GM19240 (cell line): Measurements from ENCODE around the gene C11orf54.
"Not testable (repeated sequence)": the region's sequence is repeated elsewhere in the genome, so short reads cannot be mapped to it uniquely, and the experiment has no call there.

ENCODE experiments used
- DNase-seq: peaks from one replicate; pipeline ENCODE4 v3.0.0; 2011; ENCODE audit warnings: low spot score; ENCODE audit not compliant: insufficient read length

The C11orf54 gene

DNA sequence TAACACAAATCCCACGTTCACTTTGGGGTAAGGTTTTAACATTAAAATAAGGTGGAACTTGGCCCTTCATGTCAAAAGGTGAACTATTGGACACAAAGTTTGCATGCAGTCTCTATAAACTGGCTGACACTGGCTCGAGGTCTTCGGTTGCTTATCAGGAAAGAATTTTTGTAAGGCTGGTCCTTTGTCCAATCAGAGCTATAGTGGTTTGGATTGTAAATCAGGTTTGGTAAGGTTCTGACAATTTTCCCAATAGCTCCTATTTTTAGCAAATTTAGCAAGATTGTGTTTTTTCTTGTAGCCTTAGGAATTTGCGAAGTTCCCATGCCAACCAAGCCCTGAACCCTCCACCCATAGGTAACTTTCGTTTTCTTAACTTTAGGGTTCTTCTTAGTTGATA is 25.0 kb downstream of the C11orf54 start:
- DNase-seq = no peak

DNA sequence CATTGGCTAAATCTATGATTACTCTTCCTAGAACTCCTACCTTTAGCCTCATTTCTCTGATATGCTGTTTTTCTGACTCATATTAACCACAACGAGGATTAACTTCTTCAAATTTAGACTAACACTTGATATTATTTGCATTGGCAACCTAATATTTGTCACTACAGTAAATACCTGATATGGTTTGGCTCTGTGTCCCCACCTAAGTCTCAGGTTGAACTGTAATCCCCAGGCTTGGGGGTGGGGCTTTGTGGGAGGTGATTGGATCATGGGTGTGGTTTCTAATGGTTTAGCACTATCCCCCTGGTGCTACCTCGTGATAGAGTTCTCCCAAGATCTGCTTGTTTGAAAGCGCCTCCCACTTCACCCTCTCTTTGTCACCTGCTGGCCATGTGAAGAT is 25.5 kb downstream of the C11orf54 start:
- DNase-seq = no peak

DNA sequence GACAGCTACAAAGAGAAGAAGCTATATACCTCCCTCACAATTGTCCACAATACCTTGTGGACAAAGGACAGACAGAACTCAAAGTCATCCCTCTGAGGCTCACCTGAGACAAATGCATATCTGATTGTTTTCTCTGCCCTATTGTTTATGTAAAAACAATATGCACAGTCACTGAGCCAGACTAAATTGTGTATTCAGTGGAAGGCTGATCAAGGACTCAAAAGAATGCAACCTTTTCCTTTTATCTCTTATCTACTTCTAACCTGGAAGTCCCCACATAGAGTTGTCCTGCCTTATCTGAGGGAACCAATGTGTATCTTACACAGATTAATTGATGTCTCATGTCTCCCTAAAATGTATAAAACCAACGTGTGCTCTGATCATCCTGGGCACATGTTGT is 28.7 kb downstream of the C11orf54 start:
- DNase-seq = no peak

DNA sequence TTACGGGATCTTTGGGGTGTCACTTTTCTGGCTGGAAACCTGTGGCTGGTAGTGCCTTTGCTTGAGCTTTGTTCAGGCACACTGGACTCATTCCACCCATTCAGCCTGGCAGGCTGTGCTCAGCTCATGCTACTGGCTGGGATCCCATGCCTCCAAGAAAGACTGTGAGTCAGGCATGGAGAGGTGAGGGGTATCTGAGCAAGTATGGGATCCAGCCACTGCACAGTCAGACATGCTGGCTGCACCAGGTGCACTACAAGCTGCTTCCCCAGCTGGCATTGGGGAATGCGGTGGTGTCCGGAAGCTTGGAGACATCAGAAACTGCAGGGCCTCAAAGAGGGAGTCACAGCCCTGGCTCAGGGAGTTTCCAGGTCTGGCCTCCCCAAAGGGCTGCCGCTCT is 30.7 kb downstream of the C11orf54 start:
- no peak for DNase-seq

DNA sequence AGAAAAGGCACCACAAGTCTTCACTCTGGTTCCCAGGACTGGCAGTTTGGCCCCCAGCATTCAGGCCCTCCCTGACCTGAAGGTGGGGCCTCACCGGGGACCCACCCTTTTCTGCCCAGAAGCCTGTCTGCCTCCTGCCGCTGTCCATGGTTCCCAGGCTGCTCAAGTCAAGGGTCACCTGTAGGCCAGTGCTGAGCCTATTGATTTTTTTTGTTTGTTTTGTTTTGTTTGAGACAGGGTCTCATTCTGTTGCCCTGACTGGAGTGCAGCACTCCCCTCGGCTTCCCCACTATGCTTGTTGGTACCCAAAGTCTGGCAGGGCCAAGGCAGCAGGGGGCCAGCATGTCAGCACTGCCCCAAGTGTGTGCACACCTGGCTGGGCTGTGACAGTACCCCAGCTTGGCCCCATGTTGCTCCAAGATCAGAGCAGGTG is 31.6 kb downstream of the C11orf54 start:
- DNase-seq = no peak

DNA sequence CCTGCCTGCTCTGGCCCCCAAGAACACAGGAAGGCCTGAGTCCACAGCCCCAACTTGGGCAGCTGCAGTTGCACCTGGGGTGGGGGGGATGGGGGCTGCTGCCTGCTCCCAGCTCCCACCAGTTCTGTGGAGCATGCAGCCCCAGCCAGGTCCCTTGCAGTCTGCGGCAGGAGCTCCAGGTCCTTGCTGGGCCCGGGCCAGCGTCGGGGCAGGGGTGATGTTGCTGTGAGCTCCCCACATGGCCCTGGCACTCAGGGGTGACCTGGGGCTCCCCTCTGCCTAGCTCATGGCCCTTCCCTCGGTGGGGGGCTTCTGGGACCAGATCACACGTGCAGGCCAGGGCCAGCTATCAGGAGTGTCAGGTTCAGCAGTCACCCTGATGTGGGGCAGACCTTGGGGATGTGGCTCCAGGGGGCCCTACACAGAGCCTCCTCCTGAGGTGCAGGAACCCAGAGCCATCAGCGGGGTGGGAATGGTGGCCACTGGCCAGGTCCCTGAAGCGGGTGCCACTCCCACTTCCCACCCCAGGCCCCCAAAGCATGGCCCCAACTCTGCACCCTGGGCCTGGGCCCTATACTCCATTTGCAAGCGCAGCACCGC is 32.2 kb downstream of the C11orf54 start:
- no peak for DNase-seq

DNA sequence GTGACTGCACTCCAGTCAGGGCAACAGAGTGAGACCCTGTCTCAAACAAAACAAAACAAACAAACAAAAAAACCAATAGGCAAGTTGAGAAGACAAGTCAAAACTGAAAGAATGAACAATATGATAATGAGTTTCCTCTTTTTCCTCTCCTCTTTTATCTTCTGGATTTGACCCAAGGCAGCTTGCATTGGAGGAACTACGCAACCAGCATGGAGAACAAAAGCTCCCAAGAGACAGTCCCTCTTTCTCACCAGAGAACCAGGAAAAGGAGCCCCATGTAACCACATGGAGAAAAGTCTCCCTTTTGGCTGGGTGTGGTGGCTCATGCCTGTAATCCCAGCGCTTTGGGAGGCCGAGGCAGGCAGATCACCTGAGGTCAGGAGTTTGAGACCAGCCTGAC is 33.1 kb downstream of the C11orf54 start:
- not testable (repeated sequence) for DNase-seq

DNA sequence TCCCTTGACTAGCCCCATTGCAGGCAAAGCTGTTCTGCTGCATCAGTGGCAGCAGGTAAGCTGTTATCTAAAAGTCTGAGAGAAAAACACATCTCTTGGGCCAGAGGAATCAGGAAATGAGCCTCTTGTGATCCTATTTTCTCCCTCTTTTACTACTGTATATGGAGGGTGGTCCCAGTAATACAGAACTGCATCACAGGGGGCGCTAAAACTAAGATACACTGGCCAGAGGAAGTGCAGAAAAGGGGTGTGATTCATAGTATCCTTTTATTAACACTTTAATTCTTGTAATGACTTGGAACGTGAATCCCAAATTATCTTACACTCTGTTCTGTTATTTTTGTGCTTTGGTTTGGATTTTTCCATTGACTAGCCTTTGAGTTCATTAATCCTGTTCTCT is 33.8 kb downstream of the C11orf54 start:
- DNase-seq = no peak

DNA sequence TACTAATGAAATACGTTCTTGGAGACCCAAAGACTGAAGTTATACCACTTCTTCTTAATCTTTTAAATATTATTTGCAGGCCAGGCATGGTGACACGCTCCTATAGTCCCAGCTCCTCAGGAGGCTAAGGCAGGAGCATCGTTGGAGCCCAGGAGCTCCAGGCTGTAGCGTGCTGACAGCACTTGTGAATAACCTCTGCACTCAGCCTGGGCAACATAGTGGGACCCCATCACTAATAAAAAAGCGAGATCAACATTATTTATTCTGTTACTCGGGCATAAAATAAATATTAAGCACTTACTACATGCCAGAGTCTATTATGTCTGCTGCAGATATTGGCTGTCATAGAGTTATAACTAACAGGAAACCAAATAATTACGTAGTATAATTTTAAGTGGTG is 41.9 kb downstream of the C11orf54 start:
- DNase-seq = no peak

DNA sequence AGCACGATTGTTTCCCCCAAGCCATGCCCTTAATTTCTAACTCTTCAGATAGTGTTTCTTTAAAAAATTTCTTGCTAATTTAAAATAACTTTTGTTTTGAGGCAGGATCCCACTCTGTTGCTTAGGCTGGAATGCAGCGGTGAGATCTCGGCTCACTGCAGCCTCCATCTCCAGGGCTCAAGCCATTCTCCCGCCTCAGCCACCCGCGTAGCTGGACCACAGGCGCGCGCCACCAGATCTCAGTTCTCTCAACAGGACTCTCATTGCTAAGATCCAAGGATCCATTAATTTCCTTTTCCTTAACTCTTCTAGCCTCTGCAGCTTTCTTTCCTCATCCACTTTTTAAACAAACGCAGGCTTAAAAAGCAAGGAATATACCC is 42.3 kb downstream of the C11orf54 start:
- DNase-seq = no peak

DNA sequence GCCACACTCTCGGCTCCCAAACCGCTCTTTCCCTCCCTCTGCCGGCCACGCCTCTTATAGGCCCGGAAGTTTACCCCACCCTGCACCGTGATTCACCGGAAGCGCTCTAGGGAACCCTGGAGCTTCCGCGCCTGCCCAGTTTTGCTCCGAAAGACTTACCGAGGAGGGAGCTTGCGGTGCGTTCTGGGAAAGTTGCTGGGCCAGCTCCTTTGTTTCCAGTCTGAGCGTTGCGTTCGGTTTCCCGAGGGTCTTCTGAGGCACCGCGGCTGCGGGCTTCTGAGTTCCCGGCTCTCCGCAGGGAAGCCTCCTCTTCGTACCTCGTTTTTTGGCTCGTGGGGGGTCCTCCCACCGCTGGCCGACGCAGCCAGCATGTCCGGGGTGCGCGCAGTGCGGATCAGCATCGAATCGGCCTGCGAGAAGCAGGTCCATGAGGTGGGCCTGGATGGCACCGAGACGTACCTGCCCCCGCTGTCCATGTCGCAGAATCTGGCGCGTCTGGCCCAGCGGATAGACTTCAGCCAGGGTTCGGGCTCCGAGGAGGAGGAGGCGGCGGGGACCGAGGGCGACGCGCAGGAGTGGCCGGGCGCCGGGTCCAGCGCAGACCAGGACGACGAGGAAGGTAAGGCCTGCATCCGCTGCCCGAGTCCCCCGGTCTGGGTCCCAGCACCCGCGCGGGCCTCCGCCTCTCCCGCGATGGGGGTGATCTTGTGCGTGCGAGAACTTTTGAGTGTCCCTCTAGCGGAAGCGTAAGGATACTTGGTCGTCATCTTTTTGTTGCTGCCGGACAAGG is 42.9 kb downstream of the C11orf54 start, which contains the start of gene MED17:
MED17 (plus strand) TSS at position 138 of the 790 bp plus-strand sequence; CDS start at position 370, 232 bp downstream.
- peak; percentile 83 for DNase-seq

DNA sequence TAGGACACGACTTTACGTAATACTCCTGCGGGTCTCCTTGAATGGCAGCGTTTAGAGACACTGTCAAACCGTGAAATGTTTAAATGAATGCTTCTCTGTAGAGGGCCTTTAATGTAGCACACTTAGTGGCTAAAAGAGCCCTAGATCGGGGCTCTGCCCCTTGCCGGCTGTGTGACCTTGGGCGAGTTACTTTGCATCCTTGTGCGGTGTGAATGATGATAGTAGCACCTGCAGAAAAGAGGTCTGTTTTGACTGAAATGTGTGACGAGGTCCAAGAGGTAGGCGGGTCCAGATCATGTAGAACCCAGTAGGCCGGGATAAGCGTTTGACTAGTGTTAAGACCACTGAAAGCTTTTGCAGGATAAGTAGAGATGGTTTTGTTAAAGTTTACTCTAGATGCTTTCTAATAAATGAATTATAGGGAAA is 43.5 kb downstream of the C11orf54 start:
- DNase-seq = peak; percentile 8

DNA sequence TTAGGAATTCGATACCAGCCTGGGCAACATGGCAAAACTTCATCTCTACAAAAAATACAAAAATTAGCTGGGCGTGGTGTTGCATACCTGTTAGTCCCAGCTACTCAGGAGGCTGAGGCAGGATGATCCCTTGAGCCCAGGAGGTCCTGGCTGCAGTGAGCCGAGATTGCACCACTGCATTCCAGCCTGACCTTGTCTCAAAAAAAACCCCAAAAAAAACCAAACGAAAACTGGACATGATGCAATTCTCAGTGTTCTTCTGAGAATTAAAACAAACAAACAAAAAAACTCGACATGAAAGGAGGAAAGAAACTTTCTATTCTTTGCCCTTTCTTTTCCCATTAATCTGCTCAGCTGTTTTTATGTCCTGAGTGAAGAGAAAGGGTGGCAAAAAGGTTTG is 50.0 kb downstream of the C11orf54 start:
- no peak for DNase-seq

DNA sequence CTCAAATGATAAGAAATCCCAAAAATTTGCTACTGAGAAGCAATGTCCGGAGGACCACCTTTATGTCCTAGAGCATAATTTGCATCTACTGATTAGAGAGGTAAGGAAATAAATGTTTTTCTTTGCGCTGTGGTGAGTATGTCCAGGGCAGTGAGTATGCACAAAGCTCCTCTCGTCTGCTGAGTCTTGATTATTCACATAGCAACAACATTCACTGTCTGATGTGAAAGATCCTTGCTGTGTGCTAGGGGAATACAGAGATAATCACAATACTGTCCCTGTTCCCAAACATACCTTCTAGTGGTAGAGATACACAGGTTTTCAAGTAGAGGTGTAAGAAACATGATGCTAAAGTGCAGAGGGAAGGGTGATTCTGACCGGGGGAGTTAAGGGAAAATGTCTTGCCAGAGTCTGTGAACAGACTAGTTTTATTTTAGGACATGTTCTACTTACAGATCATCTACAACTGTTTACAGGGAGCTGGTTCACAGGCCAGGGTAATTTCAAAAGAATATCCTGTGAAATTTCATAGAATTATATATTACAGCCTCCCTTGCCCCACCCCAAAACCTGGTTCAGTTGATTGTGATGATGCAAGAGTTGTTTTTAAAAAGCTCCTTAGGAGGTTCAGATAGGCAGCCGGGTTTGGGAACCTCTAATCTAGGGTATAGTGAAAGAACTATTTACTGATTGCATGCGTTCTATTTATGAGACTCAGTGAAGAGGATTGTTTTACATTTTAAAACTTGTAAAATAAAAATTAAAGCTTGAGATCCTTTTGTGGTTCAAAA is 55.2 kb downstream of the C11orf54 start:
- DNase-seq = no peak

DNA sequence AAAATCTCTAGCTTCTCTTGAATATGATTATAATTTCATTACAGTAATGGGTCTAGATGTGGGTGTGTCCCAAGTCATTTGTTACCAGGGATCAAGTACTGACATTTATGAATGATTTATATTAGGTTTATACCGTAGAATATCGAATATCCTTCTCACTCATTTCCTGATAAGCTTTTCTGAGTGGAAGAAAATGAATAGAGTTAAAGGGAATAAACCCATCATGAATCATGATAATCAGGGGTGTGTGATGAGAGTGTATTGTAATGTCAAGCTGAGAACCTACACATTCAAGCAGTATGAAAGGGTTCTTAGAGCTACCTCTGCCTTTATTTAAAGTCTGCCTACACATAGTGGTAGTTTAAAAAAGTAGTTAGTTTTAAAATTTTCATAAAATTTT is 59.9 kb downstream of the C11orf54 start:
- DNase-seq = no peak

DNA sequence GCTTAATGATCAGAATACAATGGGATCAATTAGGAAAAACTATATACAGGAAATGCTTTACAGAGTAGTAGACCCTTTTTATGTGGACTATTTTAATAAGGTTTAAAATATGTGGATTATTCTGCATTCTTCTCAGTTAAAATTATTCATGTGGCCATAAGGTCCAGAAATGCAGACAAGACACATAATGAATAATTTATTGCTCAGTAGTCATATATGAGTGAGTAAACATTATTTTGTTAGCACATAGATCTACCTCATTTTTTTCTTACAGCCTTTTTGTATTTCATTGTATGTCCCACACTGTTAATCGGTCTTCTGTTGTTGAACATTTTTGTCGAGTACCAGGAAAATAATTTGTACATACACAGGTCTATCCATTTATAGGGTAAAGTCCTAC is 63.4 kb downstream of the C11orf54 start:
- DNase-seq = no peak

DNA sequence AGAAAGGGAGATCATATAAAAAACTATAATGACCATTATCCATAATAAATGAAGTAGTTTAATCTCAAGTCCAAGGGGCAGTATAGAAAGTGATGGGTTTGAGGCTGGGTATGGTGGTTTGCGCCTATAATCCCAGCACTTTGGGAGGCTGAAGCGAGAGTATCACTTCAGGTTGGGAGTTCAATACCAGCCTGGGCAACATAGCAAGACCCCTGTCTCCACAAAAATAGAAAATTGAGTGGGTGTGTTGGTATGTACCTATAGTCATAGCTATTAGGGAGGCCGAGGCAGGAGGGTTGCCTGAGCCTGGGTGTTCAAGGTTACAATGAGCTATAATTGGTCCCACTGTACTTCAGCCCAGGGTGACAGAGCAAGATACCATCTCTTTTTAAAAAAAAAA is 66.5 kb downstream of the C11orf54 start:
- no peak for DNase-seq

DNA sequence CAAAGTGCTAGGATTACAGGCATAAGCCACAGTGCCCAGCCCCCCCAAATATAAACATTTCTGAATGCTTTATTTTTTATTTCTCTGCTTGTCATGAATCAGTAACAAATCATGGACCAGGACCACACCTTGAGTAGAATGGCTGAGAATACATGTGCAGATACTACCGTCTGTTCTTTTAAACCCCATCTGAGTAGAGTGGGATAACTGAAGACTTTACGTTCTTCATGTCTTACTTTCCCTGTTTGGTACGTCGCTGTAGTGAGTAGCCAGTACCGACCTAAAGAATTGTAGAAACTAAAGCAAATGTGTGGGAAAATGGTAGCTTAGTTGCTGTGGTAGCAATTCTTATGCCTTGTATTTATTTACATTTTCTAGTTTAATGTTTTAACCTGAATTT is 72.5 kb downstream of the C11orf54 start:
- no peak for DNase-seq
